Karpas-422 (cell line): ENCODE results near the gene IFI44. TPM values are rescaled to one million over a fixed set of nuclear protein-coding genes. Genes with fewer than 3 reads are reported as not detected.

Experiments used
- total RNA-seq: library from RNA; depleted of rRNA; stranded (reverse); fragments of >200 nt; shearing (Covaris generic); gene quantifications from 2 replicates; pipeline ENCODE4 v1.2.3, GENCODE V29; 2014; ENCODE audit warnings: low replicate concordance; rRNA removed

IFI44 gene
- total RNA-seq, 1 experiment from 2014 or later, result 16.3 TPM

Other genes with a start within 250 kb of the IFI44 start
- not detected in 2 replicates for gene PTGFR, start 158.9 kb upstream of the IFI44 start, total RNA-seq
- 0.54 and 3.5 TPM in 2 replicates for gene IFI44L, start 29.4 kb upstream of the IFI44 start, total RNA-seq